HG03342 (cell line): ENCODE results near the gene BDH1.
"Not testable (repeated sequence)": the region's sequence is repeated elsewhere in the genome, so short reads cannot be mapped to it uniquely, and the experiment has no call there.

Source experiments
- ATAC-seq: cut with Tn5 transposase; IDR thresholded peaks from one replicate; pipeline ENCODE4 v1.9.1; 2021; ENCODE audit warnings: mild to moderate bottlenecking, moderate library complexity; ENCODE audit not compliant: unreplicated experiment

Gene BDH1

DNA sequence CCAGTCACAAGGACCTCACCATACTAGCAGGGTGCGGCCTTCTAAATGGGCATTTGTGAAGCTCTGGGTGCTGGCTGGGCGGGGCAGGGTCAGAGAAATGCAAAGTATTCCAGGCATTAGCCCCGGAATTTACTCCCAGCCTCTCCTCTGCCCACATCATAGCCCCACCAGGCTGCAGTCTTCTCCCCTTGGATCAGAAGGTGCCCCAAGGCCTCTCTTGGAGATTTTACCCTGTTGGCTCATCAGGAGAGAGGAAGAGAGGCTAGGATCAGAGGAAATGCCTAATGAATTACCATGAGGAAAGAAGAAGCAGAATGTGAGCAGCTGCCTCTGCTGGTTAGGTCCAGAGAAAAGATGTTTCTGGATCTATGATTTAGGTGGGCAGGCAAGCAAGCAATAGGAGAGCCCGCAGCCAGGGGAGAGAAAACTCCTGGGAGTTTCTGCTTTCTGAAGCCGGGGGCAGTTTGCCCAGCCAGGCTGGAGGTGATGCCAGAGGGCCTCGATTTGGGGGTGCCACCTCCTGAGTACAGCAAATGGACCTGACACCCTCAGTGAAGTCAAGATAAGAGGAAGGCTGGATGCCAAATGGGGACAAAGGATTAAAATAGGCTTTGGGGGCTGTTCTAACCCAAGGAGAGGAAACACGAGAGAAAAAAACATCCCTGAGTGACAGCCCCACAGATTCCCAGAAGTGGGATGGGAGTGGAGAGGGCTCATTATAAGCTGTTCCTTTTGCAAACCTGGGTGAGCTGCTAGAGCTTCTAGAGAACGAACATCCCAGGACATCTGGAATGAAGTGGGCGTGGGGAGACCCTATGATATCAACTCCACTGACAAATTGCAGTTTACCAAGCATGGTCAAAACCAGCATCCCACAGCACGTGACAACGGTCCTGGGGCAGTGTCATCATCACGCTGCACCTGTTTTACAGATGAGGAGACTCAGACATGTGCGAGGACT is 65.4 kb downstream of the BDH1 start:
- no peak for ATAC-seq

DNA sequence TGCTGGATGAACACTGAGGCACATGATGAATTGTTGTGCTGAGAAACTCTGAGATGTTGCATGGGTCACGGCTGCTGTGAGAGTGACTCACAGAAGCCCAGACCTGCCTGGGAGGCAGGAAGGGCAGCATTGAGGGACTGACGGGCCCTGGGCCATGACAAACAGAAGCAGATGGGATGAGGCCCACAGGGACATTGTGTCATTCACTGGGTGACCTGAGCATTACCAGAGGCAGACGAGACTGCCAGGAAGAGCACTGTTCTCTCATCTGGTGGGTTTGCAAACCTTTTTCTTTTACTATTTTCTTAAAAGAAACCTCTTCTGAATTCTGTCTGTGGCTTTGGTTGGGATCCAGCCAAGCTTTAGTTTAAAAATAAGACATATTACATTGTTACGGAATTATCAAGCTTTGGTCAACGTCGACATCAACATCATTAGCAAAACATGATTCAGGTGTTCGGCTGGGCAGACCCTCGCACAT is 67.8 kb downstream of the BDH1 start:
- no peak for ATAC-seq

GRCh38 chr3:197486861-197487260 is 68.9 kb downstream of the BDH1 start:
- ATAC-seq = no peak

DNA sequence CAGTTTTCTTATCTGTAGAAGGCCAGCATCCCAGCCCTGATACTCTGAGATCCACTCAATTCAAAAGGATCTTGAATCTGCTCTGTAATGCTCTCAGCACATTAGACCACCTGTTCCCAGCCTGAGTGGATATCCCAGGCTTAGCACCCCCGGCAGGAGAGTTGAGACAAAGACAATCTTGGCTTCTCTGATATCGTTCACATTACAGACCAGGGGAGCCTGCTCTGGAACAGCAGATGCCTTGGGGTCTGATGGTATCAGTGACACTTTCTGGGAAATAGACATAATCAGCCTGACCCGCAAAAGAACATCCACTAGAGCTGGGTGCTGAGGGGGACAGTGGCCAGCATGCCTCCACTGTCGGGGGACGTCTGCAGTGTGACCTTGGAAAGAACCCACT is 70.6 kb downstream of the BDH1 start:
- ATAC-seq = no peak

DNA sequence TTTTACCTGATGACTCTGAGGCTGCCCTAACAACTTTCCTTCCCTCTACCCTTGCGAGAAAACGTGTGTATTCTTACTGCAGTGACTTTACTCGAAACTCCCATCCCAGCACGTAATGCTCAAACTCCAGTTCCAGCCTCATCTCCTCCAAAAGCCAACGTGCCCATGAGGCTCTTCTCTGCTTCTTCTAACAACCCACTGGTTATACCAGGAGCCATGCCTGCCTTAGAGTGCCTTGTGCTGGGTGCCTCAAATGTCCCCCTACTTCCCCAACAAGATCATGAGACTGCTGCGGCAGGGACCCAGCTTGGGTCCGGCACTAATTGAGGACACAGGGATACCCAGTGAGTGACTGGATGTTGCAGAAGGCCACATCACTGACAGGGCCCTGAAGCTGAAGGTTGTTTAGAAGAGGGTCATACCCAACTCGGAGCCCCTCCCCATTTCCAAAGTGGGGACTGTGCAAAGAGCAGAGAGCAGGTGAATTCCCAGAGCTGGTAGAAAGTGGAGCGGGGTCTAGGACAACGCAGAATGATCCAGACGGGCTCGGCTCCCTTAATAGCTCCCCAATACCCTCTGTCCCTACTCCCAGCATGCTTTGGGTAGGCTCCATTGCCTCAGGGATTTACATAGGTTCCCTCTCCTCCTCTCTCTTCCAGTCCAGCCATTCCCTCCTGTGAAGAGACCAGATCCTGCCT is 71.4 kb downstream of the BDH1 start:
- ATAC-seq = no peak

DNA sequence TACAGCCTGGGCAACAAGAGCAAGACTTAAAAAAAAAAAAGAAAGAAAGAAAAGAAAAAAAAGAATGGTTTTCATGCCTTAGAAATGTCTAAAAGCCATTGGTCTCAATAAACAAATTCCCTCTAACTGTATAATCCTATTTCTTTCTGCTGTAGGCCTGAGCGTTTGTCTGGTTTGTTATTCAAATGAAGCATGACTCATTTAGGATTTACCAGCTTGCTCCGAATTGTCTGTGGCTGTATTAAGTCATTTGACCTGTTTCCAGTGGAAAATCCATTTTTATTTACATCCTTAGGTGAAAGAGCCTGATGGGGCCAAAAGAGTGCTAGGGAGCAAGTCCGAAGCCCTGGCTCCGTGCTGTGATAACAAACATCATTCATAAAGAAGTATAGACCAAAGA is 73.8 kb downstream of the BDH1 start:
- ATAC-seq = no peak

- no peak for ATAC-seq
These were observed 75.4 kb downstream of the BDH1 start for GRCh38 chr3:197480320-197480719.

DNA sequence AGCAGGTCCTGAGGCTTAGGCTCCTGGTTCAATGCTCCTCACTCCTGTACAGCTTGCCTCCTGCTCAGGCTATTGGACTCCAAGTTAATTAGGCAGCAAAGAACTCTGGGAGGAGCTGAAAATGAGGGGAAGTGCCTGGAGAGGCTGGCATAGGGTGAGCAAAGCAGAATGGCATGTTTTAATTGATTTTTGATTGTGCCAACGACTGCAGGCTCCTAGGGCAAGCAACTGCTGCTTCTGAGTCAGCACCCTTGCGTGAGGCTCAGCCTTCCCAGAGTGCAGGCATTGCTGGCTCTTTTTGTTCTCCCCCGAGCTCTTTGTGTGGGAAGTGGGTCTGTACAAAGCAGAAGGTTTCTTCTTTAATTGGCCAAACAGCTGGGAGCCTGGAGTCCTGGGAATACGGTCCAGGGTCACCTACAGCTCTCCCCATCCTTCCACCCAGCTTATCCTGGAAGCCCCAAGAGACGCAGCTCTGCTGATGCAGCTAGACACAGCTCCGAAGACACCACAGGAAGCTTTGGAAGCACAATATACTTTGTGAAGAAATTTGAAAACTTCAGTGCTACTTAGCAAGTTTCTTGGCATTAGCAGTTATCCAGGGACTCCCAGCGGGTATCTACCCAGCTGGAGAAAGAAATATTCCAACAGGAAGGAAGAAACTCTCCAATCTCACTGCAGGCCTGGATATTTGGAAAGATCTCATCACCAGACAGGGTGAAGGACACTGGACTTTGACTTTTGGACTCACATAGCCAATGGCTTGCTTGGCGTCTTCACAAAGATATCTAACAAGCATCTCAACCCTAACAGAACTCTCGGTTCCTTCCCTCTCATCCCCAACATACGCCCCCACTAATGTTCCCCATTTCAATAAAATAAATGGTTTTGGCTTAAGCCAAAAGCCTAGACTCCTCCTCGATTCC is 76.8 kb downstream of the BDH1 start:
- no peak for ATAC-seq

DNA sequence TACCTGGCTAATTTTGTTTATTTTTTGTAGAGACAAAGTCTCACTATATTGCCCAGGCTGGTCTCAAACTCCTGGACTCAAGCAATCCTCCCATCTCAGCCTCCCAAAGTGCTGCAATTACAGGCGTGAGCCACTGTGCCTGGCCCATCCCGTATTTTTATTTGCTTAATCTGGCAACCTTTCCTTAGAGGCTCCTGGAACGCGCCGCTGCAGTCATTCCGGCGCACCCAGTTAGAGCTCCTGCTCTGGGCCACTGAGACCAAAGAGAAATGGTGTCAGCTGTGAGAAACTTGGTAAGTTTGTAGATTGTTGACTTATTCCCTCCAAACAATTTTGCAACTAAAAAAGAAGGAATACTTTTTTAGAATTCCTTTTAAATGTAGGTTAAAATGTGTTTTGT is 78.0 kb downstream of the BDH1 start:
- not testable (repeated sequence) for ATAC-seq

- no peak for ATAC-seq
These were observed 79.7 kb downstream of the BDH1 start for GRCh38 chr3:197475997-197476525.

DNA sequence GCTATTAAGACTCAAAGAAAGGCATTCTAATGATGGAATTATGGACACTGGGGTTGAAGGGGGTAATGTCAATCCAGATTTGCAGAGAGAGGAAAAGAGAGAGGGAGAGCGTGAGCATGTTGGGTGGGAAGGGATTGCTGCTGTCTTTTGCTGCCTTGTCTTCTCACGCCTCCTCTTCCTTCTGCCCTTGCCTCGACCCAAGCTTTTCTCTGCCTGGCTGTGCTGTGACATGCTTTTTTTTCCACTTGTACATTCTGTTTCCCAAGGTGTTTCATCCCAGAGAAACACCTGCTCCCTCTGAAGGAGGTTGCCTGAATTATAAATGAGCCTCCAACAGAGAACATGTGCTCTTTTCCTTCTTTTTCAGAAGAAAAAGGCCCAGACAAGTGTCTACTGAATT is 80.3 kb downstream of the BDH1 start:
- ATAC-seq = no peak

DNA sequence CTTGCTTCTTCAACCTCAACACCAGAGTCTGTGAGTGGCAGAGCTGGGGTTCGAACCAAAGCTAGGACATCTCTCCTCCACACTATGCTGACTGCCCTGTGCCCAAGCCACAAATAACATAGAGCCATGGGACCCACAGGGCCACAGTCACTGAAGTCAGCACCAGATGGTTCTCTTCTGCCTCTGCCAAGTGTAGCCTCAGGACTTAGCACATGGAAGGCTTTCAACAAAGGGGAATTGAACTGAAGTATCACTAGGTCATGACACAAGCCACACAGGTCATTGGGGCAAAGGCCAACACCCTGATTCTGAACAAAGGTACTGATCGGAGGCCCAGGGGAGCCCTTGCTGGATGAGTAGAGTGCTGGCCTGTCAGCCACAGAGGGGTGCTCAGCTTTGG is 83.6 kb downstream of the BDH1 start:
- no peak for ATAC-seq

DNA sequence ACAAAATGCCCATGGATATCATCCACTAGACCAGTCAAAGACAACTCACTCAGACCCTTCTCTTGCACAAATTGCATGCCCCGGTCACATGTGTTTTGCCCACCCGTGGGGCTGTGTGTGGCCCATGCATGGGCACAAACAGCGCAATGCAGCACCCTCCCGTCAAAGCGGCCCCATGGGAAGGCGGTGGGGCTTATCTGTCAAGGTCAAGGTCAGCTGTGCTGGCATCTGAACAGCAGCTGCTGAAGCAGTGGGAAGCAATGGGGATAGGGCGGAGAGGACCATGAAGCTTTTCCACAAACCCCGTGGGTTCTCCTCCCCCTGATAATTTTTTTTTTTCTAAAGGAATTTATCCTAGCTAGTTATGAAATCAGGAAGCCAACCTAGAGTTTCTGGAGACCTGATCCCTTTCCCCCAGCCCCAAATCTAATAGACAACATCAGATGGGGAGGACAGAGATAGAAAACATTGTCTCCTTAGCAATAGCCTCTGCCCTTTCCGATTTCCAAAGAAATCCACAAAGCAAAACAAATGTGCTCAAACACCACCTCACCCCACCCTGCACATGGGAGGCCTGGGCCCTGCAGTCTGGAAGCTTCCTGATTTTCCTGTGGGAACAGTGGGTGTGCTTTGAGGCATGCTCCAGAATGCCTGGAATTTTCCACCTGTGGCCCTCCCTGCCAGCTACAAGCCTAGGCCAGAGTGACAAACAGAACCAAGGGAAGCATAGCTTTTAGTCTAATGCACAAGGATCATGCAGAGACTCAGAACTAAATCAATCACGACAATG is 84.4 kb downstream of the BDH1 start:
- ATAC-seq = no peak

DNA sequence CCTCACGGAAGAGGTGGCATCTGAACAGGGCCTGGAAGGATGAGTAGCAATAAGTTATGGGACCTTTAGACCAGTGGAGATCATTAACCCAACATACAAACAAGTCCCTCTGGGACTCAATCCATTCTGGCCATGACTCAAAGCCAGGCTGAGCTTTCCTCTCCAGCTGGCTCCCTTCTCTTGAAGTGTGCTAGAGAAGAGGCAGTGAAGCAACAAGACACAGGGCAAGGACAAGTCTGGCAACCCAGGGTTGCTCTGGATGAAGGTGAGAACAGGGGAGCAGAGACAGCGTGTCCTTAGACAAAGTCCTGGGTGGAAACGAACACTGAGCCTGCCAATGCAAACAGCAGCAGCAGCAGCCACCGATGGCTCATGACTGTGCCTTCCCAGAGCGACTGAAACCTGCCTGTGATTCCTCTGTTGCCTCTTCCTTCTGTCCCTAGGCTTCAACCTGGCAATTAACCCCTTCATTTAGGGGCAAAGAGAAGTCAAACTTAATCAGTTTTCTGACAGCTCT is 86.8 kb downstream of the BDH1 start:
- no peak for ATAC-seq

- ATAC-seq = no peak
These were observed 87.6 kb downstream of the BDH1 start for GRCh38 chr3:197468167-197468566.

DNA sequence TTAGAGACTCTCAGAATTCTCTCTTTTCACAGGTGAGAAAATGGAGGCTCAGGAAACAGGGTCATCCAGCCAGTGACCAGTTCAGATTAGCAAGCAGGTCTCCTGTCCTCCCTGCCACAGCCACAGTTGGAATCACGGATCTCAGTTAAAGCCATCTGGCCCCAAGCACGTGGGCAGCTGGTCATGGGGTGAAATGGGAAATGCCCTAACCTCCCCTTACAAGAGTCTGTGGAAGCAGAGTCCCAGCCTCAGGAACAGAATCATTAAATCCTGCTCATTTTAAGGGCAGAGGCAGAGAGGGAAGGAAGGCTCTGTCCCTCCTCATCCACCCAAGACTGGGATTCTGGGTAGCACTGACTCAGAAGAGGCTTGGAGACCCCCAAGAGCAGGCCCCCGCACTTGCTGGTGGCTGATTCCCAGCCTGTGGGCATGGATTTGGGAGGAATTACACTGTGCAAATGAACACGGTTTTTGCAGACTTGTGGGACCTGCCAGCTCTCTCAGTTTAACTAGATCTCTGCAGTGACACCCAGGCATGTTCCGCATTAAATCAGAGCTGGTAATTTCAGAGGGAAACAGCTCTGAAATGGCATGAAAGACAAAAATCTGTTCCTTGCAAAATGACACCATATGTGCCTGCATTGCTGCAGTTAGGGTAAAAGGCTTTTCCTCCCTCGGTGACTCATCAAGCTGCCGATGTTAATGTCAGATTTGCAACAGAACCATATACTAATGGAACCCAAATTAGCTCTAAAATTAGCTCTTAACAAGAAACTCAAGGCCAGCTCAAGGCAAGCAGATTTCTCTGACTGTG is 89.0 kb downstream of the BDH1 start:
- no peak for ATAC-seq

- ATAC-seq = no peak
These were observed 89.7 kb downstream of the BDH1 start for GRCh38 chr3:197465996-197466549.

- ATAC-seq = no peak
These were observed 90.4 kb downstream of the BDH1 start for GRCh38 chr3:197465197-197465995.
